Esophagus squamous epithelium (tissue), 4 donors: Measurements from ENCODE around the gene TMEM132D.

ENCODE experiments used
- POLR2A ChIP-seq, 4 donors: fragments of 450-650 bp; IDR thresholded peaks; one replicate each; pipeline ENCODE4 v1.6.1; 2017; ENCODE audit warnings: antibody characterized with exemption in 4 of 4, mild to moderate bottlenecking in 4 of 4, moderate library complexity in 3 of 4
- TF ChIP-seq, protein P1 (sequence below), 6 experiments: fragments of 450-650 bp in 4 of 6; fragments of 200-600 bp in 2 of 6; sonication (generic) in 2 of 6; IDR thresholded peaks; one replicate each; pipeline ENCODE4 v1.5.1; 2016 to 2019; ENCODE audit warnings: antibody characterized with exemption in 6 of 6, mild to moderate bottlenecking in 4 of 6, moderate library complexity in 4 of 6

- TF ChIP-seq, protein P1, sequence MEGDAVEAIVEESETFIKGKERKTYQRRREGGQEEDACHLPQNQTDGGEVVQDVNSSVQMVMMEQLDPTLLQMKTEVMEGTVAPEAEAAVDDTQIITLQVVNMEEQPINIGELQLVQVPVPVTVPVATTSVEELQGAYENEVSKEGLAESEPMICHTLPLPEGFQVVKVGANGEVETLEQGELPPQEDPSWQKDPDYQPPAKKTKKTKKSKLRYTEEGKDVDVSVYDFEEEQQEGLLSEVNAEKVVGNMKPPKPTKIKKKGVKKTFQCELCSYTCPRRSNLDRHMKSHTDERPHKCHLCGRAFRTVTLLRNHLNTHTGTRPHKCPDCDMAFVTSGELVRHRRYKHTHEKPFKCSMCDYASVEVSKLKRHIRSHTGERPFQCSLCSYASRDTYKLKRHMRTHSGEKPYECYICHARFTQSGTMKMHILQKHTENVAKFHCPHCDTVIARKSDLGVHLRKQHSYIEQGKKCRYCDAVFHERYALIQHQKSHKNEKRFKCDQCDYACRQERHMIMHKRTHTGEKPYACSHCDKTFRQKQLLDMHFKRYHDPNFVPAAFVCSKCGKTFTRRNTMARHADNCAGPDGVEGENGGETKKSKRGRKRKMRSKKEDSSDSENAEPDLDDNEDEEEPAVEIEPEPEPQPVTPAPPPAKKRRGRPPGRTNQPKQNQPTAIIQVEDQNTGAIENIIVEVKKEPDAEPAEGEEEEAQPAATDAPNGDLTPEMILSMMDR (IDR thresholded peaks at IDR 0.05), result no peak
- no peak for TF ChIP-seq POLR2A (IDR thresholded peaks at IDR 0.05)
Observed at GRCh38 chr12:129115558-129115957, 788.3 kb downstream of the TMEM132D start.
